ENCODE results near the gene MRPL34.

MRPL34 gene

DNA sequence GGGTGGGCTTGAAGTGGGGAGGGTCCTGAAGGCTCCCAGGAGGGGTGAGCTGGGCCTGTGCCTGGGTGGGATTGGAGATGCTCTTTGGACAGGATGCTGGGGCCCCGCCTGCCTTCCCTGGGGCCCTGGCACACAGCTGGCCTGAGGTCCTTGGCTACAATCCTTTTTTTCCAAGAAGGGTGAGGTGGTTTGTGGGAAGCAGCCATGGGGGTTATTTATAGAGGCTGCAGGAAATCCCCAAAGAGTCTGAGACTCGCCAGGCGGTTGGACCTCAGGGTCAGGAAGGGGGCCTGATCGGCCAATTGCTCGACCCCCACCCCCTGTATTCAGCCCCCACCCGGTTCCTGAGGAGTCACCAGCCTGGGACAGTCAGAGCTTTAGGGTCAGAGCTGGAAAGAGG is 41.7 kb downstream of the MRPL34 start:
- no peak for DNase-seq

GRCh38 chr19:17347877-17348276 is 42.2 kb downstream of the MRPL34 start:
- no peak for DNase-seq

DNA sequence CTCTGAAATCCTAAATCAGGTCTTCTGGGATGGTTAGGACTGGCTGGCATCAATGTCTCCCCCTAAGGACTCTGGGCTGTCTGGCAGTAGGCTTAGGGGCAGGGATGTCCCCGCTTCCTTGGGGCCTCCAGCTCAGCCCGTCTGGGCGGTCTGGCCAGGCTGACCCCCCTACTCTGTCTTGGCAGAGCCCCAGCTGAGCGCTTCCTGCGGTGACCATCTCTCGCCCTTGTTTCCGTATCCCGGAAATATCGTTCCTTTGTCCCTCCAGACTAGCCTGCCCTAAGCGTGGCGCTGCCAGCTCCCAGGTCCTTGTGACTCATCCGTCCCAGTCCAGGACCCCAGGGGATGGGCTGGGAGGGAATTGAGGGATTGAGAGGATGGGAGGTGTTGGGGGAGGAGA is 43.0 kb downstream of the MRPL34 start:
- DNase-seq = no peak

GRCh38 chr19:17351815-17352435 is 46.3 kb downstream of the MRPL34 start:
- DNase-seq = no peak

DNA sequence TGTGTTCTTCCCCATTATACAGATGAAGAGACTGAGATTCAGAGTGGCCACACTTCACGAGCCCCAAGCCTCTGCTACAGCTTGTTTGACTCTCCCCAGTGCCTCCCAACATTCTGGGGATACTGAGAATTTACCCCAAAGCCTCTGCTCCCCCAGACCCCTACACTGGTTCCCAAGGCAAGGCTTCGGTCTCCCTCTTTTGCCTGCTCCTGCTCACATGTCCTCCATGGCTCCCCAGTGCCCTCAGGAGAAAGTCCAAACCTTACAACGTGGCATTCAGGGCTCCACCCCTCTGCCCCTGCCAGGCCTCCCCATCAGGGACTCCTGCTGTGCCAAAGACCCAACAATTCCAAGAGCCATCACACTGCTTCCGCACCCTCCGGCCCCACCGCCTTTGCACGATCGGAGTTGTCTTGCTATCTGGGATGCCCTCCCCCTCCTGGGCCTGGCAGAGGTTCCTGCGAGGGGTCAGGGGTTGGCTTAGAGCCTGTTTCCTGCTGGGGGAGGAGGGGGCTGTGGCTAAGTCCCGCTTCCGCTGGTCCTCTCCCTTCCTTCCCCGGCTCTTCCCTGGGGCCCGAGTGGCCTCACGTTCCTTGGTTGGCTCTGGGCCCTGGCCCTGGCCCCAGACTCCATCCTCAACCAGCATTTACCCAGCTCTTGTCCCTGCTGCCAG is 47.1 kb downstream of the MRPL34 start:
- DNase-seq = no peak

- no peak for DNase-seq
Observed at GRCh38 chr19:17353386-17353785, 47.7 kb downstream of the MRPL34 start.

Data from stimulated activated naive CD4-positive, alpha-beta T cell treated with Interleukin-2 at 50 U/mL for 16 hours (primary cell).